Measurements from ENCODE around the gene RNASE11.

GRCh38 chr14:20632448-20632830 is 44.6 kb upstream of the RNASE11 start:
- TF ChIP-seq CTCF (IDR thresholded peaks at IDR 0.05; ENCODE audit: low read depth, low read length) = no peak
- TF ChIP-seq EZH2phosphoT487 (IDR thresholded peaks at IDR 0.05; ENCODE audit: low read depth) = no peak
